Measurements from ENCODE around the gene NARS2.
"Not testable (repeated sequence)": the region's sequence is repeated elsewhere in the genome, so short reads cannot be mapped to it uniquely, and the experiment has no call there.

The NARS2 gene

DNA sequence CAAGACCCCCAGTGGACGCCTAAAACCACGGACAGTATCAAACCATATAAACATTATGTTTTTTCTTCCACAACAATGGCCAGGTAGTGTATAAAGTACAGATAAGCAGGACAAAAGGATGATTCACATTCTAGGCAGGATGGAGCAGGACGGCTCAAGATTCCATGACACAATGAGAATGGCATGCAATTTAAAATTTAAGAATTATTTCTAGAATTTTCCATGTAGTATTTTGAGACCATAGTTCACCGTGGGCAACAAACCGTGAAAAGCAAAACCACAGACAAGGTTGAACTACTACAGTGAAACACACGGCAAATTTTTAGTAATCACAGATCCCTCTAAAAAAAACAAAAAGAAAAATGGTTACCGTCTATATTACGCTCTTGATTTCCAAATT, 7.5 kb downstream of the NARS2 start:
- no peak for DNase-seq (ENCODE audit: low read depth)
- TF ChIP-seq, protein P1, sequence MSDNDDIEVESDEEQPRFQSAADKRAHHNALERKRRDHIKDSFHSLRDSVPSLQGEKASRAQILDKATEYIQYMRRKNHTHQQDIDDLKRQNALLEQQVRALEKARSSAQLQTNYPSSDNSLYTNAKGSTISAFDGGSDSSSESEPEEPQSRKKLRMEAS (IDR thresholded peaks at IDR 0.05; ENCODE audit: low read depth, low read length), result no peak
- TF ChIP-seq MYC (IDR thresholded peaks at IDR 0.05; ENCODE audit: low read depth, low read length) (no peak), POLR2A (IDR thresholded peaks at IDR 0.05; ENCODE audit: extremely low read depth, insufficient read length) (no peak)
- TF ChIP-seq, protein P2, sequence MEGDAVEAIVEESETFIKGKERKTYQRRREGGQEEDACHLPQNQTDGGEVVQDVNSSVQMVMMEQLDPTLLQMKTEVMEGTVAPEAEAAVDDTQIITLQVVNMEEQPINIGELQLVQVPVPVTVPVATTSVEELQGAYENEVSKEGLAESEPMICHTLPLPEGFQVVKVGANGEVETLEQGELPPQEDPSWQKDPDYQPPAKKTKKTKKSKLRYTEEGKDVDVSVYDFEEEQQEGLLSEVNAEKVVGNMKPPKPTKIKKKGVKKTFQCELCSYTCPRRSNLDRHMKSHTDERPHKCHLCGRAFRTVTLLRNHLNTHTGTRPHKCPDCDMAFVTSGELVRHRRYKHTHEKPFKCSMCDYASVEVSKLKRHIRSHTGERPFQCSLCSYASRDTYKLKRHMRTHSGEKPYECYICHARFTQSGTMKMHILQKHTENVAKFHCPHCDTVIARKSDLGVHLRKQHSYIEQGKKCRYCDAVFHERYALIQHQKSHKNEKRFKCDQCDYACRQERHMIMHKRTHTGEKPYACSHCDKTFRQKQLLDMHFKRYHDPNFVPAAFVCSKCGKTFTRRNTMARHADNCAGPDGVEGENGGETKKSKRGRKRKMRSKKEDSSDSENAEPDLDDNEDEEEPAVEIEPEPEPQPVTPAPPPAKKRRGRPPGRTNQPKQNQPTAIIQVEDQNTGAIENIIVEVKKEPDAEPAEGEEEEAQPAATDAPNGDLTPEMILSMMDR (IDR thresholded peaks at IDR 0.05; ENCODE audit: low read depth, low read length), result no peak
- H3K4me3 ChIP-seq (ENCODE audit: low read depth, low read length), result no peak overlapping the region

DNA sequence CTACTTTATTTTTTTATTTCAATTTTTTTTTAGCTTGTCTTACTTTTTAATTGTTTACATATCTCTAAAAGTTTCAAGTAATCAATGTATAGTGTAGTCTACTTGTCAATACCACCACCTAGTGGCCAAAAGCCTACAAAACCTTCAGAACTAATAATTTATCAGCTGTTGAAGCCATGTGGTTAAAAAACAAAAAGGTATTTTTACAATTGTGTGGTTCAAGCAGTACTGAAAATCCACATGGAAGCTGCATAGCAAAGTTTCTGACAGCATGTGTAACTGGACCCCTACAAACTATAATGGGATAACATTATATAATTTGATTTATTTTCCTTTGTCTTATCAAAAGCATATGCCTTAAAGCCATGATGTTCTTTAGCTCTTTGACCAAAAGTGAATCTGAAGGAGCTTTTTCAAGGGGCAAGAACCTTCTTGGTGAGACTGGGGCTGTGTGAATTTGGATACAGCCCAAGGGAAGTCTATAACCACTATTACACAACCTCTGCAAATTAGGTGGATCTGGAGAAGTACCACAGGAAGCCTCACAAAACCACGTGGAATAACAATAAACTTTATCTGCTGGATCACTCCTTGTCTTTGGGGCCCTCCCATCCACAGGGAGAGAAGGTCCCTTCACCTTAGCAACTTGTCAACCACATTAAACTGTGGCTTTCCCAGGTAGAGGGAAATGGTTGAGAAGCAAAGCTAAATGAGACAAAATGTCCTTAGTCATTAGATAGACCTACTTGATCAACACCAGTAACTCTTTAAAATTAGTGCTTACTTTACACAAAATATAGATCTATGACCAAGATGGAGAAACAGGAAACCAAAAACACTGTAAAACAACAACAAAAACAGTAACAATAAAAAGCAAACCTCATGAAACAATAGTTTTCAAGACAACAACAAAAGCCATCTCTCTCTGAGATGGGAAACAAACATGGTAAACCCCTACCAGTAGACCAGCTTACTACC, 9.9 kb downstream of the NARS2 start:
- H3K4me3 ChIP-seq (ENCODE audit: low read depth, low read length), result peak overlapping the region; percentile 14
- TF ChIP-seq, protein P2 (IDR thresholded peaks at IDR 0.05; ENCODE audit: low read depth, low read length), result peak; percentile 50
- TF ChIP-seq, protein P1 (IDR thresholded peaks at IDR 0.05; ENCODE audit: low read depth, low read length), result peak; percentile 79
- TF ChIP-seq MYC (IDR thresholded peaks at IDR 0.05; ENCODE audit: low read depth, low read length), result peak; percentile 52
- TF ChIP-seq POLR2A (IDR thresholded peaks at IDR 0.05; ENCODE audit: extremely low read depth, insufficient read length), result no peak
- DNase-seq (ENCODE audit: low read depth), result peak; percentile 80

DNA sequence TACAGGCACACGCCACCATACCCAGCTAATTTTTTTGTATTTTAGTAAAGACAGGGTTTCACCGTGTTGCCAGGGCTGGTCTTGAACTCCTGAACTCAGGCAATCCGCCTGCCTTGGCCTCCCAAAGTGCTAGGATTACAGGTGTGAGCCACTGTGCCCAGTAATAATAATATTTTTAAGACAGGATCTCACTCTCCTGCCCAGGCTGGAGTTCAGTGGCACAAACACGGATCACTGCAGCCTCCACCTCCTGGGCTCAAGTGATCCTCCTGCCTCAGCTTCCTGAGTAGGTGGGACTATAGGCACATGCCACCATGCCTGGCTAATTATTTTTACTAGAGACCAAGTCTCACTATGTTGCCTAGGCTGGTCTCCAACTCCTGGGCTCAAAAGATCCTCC, 10.6 kb downstream of the NARS2 start:
- DNase-seq (ENCODE audit: low read depth); H3K4me3 ChIP-seq (ENCODE audit: low read depth, low read length): not testable (repeated sequence)

DNA sequence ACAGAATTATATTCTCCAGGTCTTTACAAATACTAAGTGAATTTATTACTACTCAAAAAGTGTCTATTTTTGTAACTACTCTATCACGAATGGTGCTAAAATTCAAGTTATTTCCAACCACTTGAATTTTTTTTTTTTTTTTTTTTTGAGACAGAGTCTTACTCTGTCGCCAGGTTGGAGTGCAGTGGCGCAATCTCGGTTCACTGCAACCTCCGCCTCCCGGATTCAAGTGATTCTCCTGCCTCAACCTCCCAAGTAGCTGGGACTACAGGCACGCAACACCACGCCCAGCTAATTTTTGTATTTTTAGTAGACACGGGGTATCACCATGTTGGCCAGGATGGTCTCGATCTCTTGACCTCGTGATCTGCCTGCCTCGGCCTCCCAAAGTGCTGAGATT, 11.6 kb downstream of the NARS2 start:
- DNase-seq (ENCODE audit: low read depth); H3K4me3 ChIP-seq (ENCODE audit: low read depth, low read length): not testable (repeated sequence)

- DNase-seq (ENCODE audit: low read depth), result no peak
- TF ChIP-seq, protein P2 (IDR thresholded peaks at IDR 0.05; ENCODE audit: low read depth, low read length), result no peak
- TF ChIP-seq, protein P1 (IDR thresholded peaks at IDR 0.05; ENCODE audit: low read depth, low read length), result no peak
- TF ChIP-seq MYC (IDR thresholded peaks at IDR 0.05; ENCODE audit: low read depth, low read length), result no peak
- no peak for TF ChIP-seq POLR2A (IDR thresholded peaks at IDR 0.05; ENCODE audit: extremely low read depth, insufficient read length)
- no peak overlapping the region for H3K4me3 ChIP-seq (ENCODE audit: low read depth, low read length)
Measured at GRCh38 chr11:78562398-78562797, 12.3 kb downstream of the NARS2 start.

- H3K4me3 ChIP-seq (ENCODE audit: low read depth, low read length), result peak overlapping the region; percentile 27
- peak; percentile 71 for DNase-seq (ENCODE audit: low read depth)
- TF ChIP-seq, protein P1 (IDR thresholded peaks at IDR 0.05; ENCODE audit: low read depth, low read length), result no peak
- TF ChIP-seq MYC (IDR thresholded peaks at IDR 0.05; ENCODE audit: low read depth, low read length) (0 out of 2 replicates have a peak, but pooled peaks have one; percentile 5), POLR2A (IDR thresholded peaks at IDR 0.05; ENCODE audit: extremely low read depth, insufficient read length) (no peak)
- TF ChIP-seq, protein P2 (IDR thresholded peaks at IDR 0.05; ENCODE audit: low read depth, low read length), result no peak
Measured at GRCh38 chr11:78560826-78561484, 13.7 kb downstream of the NARS2 start.

All from NB4 (cell line).